GM21528 (cell line): ENCODE data around the gene SVIL.
"Not testable (repeated sequence)": the region's sequence is repeated elsewhere in the genome, so short reads cannot be mapped to it uniquely, and the experiment has no call there.

Experiments used
- ATAC-seq: cut with Tn5 transposase; IDR thresholded peaks from one replicate; pipeline ENCODE4 v1.9.1; 2021; ENCODE audit warnings: mild to moderate bottlenecking, moderate library complexity; ENCODE audit not compliant: unreplicated experiment, low FRiP score

SVIL gene

DNA sequence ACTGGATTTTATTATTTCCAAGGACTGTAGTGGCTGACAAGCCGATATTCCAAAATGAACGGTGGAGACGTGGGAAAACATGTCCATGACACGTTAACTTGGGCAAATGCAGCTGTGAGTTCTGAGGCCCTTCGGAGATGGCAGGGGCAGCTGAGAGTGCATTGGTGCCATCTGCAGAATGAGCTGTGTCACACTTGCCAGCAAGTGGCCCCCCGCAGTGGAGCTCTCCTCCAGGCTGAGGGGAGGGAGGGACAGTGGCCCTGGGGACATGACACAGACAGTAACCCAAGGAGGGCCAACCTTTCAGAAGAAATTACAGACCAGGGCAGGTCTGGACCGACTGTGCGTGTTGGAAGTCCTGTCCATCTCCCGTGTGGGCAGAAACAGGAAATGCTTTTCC is 139.4 kb downstream of the SVIL start:
- ATAC-seq: no peak

DNA sequence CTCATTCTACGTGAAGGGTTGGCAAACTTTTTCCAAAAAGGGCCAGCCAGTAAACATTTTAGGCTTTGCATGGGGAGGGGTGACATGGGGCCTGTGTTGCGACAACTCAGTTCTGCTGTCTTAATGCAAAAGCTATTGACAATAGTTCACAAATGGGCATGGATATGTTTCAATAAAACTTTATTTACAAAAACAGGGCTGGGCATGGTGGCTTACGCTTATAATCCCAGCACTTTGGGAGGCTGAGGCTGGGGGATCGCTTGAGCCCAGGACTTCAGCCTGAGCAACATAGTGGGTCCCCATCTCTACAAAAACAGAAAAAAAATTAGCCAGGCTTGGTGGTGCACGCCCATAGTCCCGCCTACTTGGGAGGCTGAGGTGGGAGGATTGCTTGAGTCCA is 141.1 kb downstream of the SVIL start:
- ATAC-seq: no peak

DNA sequence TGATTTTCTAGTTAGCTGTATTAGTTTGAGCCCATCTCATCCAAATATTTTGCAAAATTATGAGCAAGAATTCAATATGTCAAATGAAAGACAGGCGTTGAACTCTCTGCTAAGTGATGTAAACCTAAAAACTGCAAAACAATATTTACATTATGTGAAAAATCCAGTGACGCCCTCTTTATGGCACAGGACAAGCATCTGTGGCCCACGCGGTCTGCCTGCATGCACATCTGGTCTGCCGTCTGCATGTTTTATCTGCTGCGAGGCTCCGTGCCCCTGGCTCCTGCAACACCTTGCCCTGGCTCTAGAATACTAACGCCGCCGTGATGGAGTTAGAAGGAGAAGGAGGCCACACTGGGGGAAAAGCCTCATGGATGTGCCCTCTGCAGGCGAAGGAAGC is 142.0 kb downstream of the SVIL start:
- ATAC-seq: no peak

- ATAC-seq: no peak
Measured at GRCh38 chr10:29491918-29492317, 142.9 kb downstream of the SVIL start.

DNA sequence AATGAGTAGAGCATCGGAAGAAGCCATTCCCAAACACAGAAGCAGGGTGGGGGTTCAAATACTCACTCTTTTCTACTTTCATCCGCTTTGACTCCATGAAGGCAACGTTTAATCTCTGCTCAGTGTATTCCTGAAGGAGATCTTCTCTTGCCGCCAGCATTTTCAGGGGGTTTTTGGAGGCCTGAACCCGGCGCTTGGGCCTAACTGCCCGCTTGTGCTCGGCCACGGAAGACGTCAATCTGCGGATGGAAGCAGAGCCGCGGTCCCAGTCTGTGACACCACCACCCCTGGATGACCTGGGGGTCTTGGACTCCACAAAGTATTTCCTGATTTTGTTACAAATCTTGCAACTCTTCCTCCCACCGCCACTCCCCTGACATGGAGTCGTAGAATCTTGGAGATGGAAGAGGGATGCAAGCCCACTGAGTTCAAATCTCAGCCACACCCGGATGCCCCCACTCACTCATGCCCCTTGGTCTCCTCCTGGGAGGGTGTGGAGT is 143.9 kb downstream of the SVIL start:
- not testable (repeated sequence) for ATAC-seq

DNA sequence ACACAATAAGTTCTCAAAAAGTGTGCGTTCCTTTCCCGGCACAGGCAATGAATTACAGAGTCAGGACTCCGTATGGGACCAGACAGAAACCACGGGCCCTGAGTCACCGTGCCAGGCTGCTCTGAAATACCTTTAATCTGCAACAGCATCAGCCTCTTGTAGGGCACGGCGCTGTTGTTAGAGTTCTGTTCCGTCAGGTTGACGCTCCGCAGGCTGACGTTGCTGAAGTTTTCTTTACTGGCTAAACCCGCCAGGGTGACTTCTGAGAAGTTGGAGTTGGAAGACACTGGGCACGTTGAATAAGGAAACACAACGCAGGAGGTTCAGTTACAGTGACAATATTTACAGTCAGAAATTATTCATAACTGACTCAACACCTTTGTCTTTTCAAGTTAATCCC is 146.3 kb downstream of the SVIL start:
- not testable (repeated sequence) for ATAC-seq

DNA sequence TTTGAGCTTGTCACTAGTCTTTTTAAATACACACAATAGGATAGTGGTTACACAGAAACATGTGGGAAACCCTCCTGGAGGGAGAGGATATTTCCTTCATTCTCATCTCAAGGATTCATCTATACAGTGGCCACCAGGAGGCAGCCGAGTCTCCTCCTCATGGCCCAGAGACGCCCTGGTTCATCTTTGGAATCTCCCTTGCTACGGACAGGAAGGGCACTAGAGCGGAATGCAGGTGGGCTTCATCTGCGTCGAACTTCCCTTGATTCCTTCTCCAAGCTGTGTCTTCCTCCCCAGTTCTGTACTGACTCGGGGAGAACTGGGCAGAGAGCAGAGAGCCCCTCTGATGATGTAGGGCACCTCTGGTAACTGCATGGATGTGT is 146.9 kb downstream of the SVIL start:
- not testable (repeated sequence) for ATAC-seq

DNA sequence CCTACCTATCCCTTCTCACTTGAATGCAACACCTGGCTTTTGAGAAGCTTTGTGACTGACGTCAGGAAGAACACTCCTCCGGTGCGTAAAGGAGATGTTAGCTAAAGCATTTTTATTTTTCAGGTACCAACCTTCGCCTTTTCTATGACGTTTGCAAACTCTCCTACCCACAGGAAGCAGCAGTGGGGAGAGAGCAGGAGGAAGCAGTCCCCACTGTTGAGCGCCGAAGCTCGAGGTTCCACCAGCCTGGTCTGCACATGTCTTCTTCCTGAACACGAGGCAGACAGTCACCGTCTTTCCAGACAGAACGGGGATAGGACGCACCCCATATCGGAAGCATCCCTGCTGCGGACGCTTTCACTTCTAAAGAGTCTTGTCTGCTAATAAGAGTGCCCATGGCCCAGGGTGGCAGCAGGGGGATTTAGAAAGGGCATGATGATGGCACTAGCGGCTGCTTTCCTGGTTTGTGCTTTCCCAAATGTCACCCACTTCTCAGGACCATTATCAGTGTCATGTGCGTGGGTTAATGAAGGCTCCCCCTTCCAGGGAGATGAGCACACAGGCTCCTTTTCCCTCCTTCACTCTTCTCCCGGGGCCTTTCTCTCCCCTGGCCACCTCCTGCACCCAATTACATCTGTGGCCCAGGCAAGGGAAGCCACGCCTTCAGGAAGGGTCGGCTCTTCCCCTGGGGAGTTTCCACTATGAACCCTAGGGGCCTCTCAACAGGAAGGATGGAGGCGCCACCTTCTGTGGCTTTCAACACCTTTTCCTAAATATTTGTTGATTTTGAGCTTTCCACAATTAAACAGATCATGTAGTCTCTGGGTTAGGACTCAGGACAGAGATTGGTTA is 147.5 kb downstream of the SVIL start:
- not testable (repeated sequence) for ATAC-seq

DNA sequence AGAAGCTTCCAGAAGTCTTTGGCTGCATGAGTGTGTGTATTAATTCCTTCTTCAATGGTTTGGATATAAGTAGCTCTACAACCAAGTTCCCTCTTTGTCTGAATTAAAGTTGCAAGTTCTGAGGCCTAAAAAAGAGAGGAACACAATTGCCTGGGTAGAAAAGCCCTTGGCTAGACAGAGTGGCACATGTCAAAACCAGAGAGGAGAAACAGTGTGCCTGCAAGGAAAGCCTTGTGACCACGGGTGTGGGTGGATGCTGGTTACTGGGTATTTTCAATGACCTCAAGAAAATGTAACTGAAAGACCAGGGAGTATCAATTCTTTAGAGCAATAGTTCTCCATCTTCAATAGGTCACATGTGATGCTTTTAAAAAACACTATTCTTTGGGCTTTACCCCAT is 148.3 kb downstream of the SVIL start:
- no peak for ATAC-seq

DNA sequence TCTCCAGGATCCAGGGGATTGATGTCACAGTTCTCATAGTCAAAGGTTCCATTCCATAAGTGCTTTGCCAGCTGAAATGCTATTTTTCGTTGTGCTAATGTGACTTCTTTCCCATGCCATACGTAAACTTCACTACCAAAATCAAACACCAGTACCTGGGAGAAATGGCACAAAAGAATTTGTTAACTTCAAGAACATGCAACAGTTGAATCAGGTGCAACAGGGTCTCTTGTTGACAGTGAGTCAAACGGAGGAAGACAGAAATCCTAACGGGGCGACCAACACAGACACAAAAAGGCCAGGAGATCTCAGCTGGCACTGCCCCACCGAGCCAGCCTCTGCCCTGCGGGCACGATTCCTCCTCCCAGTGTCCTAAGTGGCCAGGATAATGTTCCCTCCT is 150.1 kb downstream of the SVIL start:
- ATAC-seq: not testable (repeated sequence)

DNA sequence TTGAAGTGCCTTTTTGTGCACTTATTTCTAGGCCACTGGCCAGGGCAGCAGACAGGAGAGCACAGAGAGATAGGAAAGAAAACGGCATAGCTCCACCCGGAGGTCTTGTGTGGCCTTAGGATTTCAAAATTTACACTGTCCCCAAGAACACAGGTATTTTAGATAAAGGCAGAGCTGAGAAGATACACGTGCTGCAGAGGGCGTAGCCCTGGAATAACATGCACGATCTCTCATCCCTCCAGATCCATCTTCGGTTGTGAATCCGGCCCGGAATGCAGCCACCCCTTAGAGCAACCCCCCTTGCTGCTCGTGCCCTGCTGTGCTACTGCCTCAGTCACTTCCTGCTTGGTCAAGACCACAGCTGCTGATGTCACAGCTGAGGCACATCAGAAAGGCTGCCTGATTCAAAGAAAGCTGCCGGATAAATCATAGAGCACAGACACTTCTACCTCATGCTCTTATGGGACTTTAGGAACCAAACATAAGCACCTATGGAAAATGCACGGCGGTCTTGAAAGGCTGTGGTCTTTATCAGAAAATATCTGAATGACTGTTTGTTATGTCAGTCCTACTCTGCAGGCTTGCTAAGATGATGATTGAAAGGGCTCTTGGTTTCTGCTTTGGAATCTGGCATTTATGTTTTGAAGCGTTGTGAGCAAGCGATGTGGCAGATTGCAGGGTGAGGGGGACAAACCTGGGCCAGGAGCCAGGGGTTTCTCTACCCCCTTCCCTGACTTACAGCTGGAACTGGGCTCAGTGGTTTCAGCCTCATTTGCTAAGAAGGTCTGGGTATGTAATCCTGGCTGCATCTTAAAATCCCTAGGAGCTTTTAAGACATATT is 152.0 kb downstream of the SVIL start:
- ATAC-seq: no peak

- ATAC-seq: no peak
Measured at GRCh38 chr10:29481906-29482440, 152.8 kb downstream of the SVIL start.

DNA sequence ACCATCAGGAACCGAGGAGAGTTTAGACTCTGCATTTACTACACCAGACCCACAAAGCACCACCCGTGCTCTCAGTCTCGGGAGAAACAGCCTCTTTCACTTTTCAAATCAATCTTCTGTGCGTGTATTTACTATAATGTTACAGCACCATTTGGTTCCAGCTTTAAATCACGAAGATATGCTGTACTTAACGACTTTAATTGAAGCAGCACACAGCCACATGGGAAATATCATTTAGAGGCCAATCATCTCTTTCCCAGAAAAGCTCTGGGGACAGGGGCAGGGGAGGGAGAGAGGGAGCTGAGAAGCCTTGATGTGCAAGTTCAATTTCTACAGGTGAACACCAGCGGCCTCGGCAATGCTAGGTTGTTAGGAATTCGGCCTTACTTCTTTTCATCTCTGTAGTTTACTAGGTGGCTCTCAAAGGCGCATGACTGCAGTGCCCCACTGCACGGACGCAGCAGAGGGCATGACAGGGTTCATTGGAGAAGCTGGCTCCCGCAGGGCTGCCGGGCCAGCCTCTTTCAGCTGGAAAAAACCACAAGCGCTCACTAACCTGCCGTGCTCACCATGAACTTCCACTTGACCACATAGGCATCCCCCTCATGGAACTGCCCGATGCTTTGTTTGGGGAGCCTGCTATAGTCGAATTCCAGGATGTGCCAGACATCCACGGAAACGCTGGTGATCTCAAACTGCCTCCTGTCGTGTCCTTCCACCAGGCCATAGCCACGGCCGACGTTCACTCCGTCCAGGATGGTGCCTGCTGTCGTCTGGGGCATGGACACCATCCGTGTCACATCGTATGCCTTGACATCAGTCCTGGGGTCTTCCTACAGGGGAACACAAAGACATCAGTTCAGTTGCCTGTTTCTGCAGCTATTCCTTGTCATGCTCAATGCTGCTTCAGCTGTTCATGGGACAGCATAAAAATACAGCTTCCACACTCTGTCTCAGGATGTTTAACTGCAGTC is 154.5 kb downstream of the SVIL start:
- ATAC-seq: no peak

DNA sequence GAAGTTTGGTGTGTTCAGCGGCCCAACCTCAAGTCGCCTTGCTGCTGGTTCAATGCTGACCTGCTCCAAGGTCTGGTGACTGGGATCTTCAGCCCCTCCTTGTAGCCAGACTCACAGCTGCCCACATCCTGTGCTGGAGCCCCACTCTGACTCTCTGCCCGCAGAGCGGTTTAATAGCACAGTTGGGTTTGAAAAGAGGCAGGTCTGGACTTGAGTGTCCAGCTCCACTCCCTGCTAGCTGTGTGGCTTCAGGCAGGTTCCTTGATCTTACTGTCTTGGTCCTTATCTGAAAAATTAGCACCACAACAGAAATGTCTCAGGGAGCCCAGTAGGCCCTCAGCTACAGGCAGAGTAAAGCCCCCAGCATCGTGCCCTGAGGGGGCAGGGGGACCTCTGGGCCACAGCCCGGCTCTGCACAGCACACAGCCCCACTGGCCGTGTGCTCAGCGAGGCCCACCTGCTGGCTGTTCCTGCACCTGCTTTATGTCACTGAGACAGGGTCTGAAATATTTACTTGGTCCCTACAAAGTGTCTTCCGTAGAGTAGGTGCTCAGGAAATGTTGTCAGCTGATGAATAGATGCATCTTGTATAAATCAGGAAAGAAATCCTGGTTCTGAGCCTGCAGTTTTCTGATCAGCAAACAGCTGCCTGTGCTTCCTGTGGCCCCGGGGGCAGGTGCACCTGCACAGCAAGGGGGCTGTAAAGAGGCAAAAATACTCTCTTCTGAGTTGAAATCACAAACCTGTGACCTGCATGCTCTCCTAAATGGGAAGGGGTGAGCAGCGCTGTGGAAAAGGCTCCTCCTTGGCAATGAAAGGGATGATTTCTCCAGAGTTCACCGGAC is 155.5 kb downstream of the SVIL start:
- ATAC-seq: no peak

- ATAC-seq: no peak
Measured at GRCh38 chr10:29473406-29474100, 161.2 kb downstream of the SVIL start.

DNA sequence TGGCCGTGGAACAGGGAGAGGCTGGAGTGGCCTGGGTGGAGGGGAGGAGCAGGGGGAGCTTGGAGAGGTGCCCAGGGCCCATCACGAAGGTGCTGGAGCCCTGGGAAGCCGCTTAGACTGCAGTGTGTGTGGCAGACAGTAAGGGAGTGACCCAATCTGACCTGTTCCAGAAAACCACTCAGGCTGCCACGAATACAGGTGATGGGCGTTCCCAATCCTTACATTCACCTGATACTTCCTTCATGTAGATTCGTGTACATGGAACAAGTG is 161.7 kb downstream of the SVIL start:
- no peak for ATAC-seq

DNA sequence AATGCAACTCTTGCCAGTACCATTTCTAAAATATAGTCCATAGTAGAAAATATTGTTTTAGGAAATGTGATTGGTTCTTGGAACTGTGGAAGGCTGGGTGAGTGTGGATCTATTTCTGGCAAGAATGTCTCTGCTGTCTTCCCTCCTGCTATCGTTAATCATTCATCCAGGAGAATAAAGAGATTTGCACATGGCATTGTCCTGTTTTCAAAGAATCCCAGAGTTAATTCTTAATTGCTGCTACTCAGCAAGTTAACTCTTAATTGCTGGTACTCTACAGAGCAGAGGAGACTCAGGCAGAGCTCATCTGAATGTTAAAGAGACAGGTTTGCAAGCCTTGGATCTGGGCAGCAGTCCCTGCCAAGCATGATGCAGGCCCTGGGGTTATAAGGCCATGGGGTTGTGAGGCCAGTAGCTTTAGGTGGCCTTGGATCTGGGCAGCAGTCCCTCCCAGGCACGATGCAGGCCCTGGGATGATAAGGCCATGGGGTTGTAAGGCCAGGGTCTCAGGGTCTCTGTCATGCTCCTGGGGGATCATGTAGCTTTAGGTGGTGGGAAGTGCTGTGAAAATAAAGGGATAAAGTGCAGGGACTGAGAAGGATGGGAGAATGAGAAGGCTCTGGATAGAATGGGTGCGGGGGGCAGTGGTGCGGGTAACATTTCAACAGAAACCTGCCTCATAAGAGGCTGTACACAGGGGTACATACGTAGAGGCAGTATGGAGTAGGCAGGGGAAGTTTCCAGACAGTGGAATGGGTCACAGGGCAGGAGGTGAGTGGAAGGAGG is 162.3 kb downstream of the SVIL start:
- ATAC-seq: no peak

DNA sequence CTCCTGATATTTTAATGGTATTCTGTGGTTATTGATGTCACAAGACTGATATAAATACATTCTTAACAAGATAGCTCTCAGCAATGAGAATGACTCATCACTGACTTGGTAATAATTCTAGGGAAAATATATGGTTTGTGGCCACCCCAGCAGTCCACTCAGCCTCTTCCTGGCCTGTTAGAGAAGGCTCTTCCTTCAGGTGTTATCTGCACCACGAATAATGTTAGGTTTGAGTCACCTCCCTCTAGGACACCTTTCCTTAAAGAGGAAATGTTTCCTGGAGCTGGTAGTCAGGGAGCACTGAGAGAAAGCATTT is 163.3 kb downstream of the SVIL start:
- no peak for ATAC-seq
